HG03060 (cell line): Measurements from ENCODE around the gene DTNA.
"Not testable (repeated sequence)": the region's sequence is repeated elsewhere in the genome, so short reads cannot be mapped to it uniquely, and the experiment has no call there.

ENCODE experiments used
- ATAC-seq: cut with Tn5 transposase; IDR thresholded peaks from one replicate; pipeline ENCODE4 v1.9.1; 2021; ENCODE audit warnings: low read depth, moderate number of reproducible peaks; ENCODE audit not compliant: unreplicated experiment

DTNA gene

DNA sequence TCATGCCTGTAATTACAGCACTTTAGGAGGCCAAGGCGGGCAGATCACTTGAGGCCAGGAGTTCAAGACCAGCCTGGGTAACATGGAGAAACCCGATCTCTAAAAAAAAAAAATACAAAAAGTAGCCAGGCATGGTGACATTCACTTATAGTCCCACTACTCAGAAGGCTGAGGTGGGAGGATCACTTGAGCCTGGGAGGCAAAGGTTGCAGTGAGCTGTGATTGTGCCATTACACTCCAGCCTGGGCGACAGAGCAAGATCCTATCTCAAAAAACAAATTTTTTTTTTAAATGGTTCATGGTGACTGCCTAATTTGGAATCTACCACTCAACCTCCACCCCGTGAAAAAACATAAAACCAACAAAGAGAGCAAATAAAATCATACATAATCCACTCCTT, 212.5 kb downstream of the DTNA start:
- ATAC-seq = not testable (repeated sequence)

DNA sequence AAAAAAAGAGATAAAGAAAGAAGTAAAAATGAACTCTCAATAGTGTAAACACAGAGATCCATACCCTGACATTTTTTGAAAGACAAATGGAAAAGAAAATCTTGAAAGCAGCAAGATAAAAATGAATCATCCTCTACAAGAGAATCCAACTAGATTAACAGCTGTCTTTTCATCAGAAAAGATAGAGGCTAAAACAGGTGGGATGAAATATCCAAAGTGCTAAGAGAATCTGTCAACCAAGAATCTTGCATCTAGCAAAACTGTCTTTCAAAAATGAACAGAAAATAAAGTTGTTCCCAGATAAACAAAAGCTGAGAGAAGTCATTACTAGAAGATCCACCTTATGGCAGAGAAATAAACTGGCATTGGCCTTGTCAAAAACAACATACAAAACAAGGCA, 213.8 kb downstream of the DTNA start:
- ATAC-seq = no peak

DNA sequence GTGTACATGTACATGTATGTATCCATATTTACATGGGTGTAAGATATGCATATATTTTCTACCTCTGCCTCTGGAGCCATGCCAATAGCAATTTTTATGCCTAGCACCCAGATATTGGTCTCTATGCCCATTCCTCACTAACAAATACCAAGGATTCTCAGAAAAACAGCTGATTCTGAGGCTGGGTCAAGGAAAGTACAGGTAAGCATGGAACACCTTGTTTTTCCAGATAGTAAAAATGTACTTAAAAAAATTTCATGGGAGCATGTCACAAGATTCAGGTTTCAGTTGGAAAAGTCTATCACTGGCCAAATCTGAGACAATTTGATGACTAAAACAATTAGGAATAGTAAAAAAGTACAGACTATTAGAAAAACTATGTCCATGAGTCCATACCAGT, 216.6 kb downstream of the DTNA start:
- no peak for ATAC-seq

DNA sequence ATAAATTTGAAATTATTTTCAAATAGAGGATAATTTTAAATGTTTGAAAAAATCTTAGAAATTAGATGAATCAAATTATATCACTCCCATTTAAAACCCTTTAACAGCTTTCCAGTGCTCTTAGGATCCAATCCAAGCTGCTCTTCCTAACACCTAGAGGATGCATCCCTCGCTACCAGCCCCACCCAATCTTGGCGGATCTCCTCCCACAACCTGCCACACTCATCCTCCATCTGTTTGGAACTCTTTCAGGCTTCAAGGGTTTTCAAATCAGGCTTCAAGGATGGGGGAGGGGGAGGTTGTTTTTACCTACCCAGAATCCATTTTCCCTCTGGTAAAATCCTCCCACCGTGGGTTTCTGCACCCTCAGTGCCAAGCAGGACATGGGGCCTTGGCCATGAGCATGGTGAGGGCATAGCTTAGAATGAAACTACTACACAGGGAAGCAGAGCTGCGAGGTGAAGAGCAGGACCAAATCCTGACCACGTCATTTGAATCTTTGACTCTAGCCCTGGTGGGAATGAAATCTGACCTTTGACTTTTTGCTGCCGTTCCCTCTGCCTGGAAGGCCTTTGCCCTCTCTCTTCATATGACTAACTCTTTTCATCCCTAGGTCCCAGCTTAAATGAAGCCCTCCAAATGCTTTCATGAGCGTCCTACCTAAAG, 218.1 kb downstream of the DTNA start:
- no peak for ATAC-seq

DNA sequence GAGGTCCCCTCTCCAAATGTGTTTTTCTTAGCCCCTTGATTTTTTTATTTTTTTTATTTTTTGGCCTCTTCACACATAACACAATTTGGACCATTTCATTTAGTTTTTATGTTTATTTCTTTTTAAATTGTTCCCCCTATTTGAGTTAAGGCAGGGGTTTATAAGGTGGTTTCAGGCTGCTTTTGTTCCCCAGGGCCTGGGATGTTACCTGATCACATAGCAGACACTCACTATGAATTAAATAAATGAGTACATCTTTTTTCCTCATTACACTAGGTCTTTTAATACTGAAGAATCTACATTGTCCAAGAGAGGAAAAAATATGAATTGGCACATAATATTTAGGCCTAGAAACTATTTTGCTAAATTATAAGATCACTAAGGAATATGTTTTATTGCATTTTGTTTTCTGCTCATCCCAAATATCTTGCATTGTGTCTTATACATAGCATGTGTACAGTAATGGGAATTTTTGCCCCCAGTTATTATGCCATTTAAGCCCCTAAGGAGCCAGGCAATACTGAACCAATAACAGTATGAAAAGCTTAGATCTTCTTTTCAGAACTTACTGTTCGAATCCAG, 218.7 kb downstream of the DTNA start:
- ATAC-seq = no peak

DNA sequence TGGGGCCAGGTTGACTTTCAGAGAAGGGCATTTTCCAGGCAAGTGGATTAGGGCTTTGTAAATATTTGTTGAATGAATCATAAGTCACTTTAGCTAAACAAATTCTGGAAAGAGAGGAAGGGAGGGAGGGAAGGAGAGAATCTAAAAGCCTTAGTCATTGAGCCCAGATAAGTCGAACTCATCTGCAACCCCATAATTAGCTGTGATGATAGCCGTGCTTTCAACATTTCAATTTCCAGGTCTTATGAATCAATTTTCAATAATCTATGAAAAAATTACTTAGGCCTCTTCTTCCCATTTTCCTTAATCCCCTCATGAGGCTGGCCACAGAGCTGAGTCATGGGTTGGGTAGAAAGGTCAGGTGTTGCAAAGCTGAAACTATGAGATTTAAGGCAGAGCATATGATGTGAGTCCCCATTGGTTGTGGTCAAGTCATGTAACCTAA, 219.3 kb downstream of the DTNA start:
- ATAC-seq = no peak

DNA sequence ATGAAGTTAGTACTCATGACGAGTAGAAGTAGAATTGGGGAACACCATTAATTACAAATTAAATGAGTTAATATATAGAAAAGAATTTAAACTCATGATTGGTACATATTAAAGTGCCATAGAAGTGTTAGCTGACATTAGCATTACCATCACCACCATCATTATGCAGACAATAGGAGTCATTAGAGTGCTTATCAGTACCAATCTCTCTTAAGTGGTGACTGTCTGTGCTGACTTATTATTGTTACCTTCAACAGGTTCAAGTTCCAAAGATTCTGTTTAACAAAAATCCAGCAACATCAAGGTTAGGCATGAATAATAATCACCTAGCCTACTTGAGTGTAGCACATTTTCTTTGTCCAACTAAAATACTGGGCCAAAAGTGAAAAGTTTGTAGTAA, 222.3 kb downstream of the DTNA start:
- ATAC-seq = no peak

DNA sequence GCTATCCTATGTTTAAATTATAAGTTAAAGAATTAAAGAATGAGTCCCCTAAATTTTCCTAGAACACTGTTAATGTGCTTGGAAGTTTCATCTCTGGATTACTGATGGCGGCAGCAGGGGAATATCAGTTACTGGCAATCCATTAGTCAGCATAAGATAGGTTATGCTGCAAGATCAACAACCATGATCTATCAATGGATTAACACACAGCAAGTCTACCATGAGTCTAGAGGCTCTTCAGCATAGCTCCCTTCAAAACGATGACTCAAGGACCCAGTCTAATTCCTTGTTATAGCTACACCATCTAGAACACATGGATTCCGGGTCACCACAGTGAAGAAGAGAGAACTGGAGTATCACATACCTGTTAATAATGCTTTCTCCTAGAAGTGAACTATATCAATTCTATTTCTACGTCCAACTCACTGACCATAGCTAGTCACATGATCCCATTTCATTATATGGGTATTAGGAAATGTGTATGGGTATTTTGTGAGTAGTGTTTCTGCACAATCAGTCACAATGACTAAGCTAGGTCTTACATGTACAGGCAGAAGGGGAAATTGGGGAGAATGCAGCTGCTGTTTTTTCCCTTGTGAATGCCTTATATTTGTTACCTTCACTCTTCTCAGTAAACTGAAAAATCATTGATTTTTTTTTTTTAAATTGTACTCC, 222.8 kb downstream of the DTNA start:
- no peak for ATAC-seq

DNA sequence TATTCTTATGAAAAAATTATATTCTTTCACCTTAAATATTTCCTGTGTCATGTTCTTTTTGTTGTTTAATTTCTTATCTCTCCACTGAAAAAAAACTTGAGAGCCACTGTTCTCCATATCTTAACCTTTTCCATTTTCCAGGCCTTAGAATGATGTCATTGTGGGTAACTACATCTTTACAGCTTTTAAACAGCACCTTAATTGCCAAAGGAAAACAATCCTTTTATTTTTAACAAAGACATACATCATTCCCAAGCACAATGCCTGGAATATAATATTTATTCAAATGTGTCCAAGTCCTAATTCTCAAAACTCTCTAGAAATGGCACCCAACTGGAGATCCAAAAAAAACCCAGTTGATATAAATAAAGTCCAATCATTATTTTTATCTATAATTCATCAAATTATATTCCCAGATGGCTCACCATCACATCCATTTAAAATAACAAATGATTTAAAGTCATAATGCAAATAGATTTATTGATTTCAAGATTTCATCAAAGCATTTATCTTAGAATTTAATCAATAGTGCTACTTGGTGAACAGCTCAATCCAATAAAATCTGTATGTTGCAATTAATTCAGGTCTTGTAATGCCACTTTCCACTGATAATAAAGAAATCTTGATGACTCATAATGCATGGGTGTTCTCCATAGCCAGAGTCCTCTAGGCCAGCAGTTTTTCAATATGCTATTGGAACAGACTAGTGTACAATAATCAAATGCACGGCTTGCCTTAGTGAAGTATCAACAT, 224.0 kb downstream of the DTNA start:
- no peak for ATAC-seq

DNA sequence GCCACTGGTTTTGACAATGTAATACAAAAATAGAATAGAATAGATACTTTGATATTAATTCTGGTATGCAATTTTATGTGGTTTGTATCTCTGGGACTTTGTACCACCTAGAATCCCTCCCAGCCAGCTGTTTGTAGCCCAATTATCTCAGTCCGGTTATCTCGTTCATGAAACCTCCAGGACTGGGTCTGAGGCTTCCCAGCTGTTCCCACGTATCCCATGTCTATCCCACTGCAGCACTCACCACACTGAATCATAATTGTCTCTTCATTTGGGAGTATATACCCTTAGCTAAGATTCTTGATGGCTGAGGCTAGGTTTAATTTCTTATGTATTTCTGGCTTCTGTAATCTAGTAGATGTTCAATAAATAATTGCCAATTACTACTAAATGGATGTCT, 226.7 kb downstream of the DTNA start:
- ATAC-seq = no peak

DNA sequence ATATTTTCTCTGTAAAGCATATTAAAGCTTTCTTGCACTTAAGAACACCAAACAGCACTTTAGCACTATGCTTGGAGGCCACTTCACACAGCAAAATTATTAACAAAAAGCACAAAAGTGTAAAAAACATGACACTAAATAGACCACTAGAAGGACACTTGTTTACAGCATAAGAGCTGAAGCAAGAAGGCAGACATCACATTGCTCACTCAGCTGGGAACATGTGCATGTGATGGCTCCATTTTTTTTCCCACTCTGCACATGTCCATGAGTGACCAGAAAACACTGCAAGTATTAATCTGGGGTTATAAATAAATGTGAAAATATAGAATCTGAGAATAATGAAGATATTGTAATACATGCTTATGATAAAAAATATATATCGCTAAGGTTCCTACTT, 228.0 kb downstream of the DTNA start:
- ATAC-seq = no peak
